HFFc6 (cell line): Measurements from ENCODE around the gene TMEM121B. TPM values are rescaled to one million over a fixed set of nuclear protein-coding genes. Genes with fewer than 3 reads are reported as not detected.

Source experiments
- DNase-seq: peaks from one replicate; pipeline ENCODE4 v3.0.0-alpha.2; 2018
- H3K27ac Mint-ChIP-seq: 2 replicates; pipeline ENCODE4 v1.8.0; 2020; ENCODE audit warnings: mild to moderate bottlenecking, mixed read lengths
- H3K27me3 Mint-ChIP-seq: 2 replicates; pipeline ENCODE4 v1.8.0; 2021; ENCODE audit warnings: mild to moderate bottlenecking, moderate library complexity, mixed read lengths; ENCODE audit not compliant: insufficient read depth
- H3K36me3 Mint-ChIP-seq: 2 replicates; pipeline ENCODE4 v1.8.0; 2021; ENCODE audit warnings: low read depth, mixed read lengths
- H3K4me1 Mint-ChIP-seq: 2 replicates; pipeline ENCODE4 v1.8.0; 2020; ENCODE audit warnings: low read depth, mixed read lengths
- H3K4me3 Mint-ChIP-seq: 2 replicates; pipeline ENCODE4 v1.8.0; 2020; ENCODE audit warnings: mild to moderate bottlenecking, moderate library complexity, mixed read lengths
- H3K9me3 Mint-ChIP-seq: 2 replicates; pipeline ENCODE4 v1.8.0; 2020; ENCODE audit warnings: mild to moderate bottlenecking, mixed read lengths
- CTCF ChIP-seq: fragments of 200-600 bp; sonication (generic); IDR thresholded peaks from 2 replicates; pipeline ENCODE4 v1.5.0; 2021; ENCODE audit warnings: antibody characterized with exemption, mild to moderate bottlenecking
- total RNA-seq, 6 experiments: library from RNA; stranded (reverse); fragmentation: NEBNext Ultra II Directional; extraction: Animal tissue kit (Norgen Biotek cat#: 25700); gene quantifications; 2 replicates in 1 of 6; 3 replicates in 5 of 6; pipeline ENCODE4 v1.2.3, GENCODE V29; 2021

The TMEM121B gene
- total RNA-seq, 6 experiments from 2014 or later: 0.05 to 0.11 (median 0.07) TPM

GRCh38 chr22:17109976-17110375 lies 11.2 kb downstream of the TMEM121B start:
- no peak overlapping the region for H3K4me3 Mint-ChIP-seq
- peaks cover 1% of the 10 kb centered on the region; the same call in 1 of the 2 replicates for H3K4me1 Mint-ChIP-seq
- H3K36me3 Mint-ChIP-seq: peaks cover 9% of the 10 kb centered on the region; the same call in 1 of the 2 replicates
- no peak for TF ChIP-seq CTCF
- H3K27me3 Mint-ChIP-seq: no peaks in the 10 kb centered on the region; the same call in none of the 2 replicates
- H3K27ac Mint-ChIP-seq: no peak overlapping the region
- H3K9me3 Mint-ChIP-seq: no peaks in the 10 kb centered on the region
- no peak for DNase-seq

GRCh38 chr22:17109113-17109865 lies 11.9 kb downstream of the TMEM121B start:
- Mint-ChIP-seq H3K27me3 (no peaks in the 10 kb centered on the region; the same call in none of the 2 replicates), H3K9me3 (no peaks in the 10 kb centered on the region), H3K4me1 (peaks cover 5% of the 10 kb centered on the region; the same call in 1 of the 2 replicates), H3K27ac (no peak overlapping the region), H3K36me3 (peaks cover 9% of the 10 kb centered on the region; the same call in 1 of the 2 replicates), H3K4me3 (no peak overlapping the region)
- no peak for DNase-seq
- TF ChIP-seq CTCF: no peak

GRCh38 chr22:17108256-17109112 lies 12.7 kb downstream of the TMEM121B start:
- H3K27ac Mint-ChIP-seq: no peak overlapping the region
- TF ChIP-seq CTCF: no peak
- no peaks in the 10 kb centered on the region for H3K9me3 Mint-ChIP-seq
- no peaks in the 10 kb centered on the region; the same call in none of the 2 replicates for H3K27me3 Mint-ChIP-seq
- peaks cover 9% of the 10 kb centered on the region; the same call in 1 of the 2 replicates for H3K36me3 Mint-ChIP-seq
- H3K4me1 Mint-ChIP-seq: peaks cover 5% of the 10 kb centered on the region; the same call in 1 of the 2 replicates
- H3K4me3 Mint-ChIP-seq: no peak overlapping the region
- DNase-seq: no peak

GRCh38 chr22:17107547-17107810 lies 13.7 kb downstream of the TMEM121B start:
- no peak overlapping the region for H3K4me3 Mint-ChIP-seq
- TF ChIP-seq CTCF: no peak
- H3K27ac Mint-ChIP-seq: no peak overlapping the region
- peaks cover 10% of the 10 kb centered on the region for H3K36me3 Mint-ChIP-seq
- DNase-seq: no peak
- no peaks in the 10 kb centered on the region; the same call in none of the 2 replicates for H3K27me3 Mint-ChIP-seq
- no peaks in the 10 kb centered on the region for H3K9me3 Mint-ChIP-seq
- peaks cover 5% of the 10 kb centered on the region; the same call in 1 of the 2 replicates for H3K4me1 Mint-ChIP-seq

GRCh38 chr22:17106785-17107546 lies 14.2 kb downstream of the TMEM121B start:
- TF ChIP-seq CTCF: no peak
- H3K4me3 Mint-ChIP-seq: no peak overlapping the region
- DNase-seq: no peak
- H3K36me3 Mint-ChIP-seq: peaks cover 15% of the 10 kb centered on the region
- no peak overlapping the region for H3K27ac Mint-ChIP-seq
- peaks cover 5% of the 10 kb centered on the region; the same call in 1 of the 2 replicates for H3K4me1 Mint-ChIP-seq
- no peaks in the 10 kb centered on the region for H3K9me3 Mint-ChIP-seq
- H3K27me3 Mint-ChIP-seq: no peaks in the 10 kb centered on the region; the same call in none of the 2 replicates
